ENCODE data around the gene PGLYRP1.

PGLYRP1 gene

GRCh38 chr19:45973553-45974338 is 49.1 kb downstream of the PGLYRP1 start, which contains the start of gene NOVA2:
Gene NOVA2 (minus strand): TSS chr19:45973865. CDS start chr19:45973351, 514 bp downstream.
- Histone ChIP-seq H3K36me3 (ENCODE audit: insufficient read depth, insufficient read length, low read length) (no peaks in the 10 kb centered on the region), H3K4me3 (ENCODE audit: insufficient read length, low read depth) (peak within 1 kb of the TSS; percentile 46), H3K9ac (ENCODE audit: insufficient read length, low read depth) (no peak within 1 kb of the TSS), H3K27me3 (ENCODE audit: insufficient read depth, insufficient read length) (peaks cover 13% of the 10 kb centered on the region), H3K9me3 (ENCODE audit: insufficient read depth, low read length) (no peaks in the 10 kb centered on the region), H3K4me1 (ENCODE audit: insufficient read depth, insufficient read length) (peaks cover 7% of the 10 kb centered on the region)
- no peak for TF ChIP-seq SUZ12 (IDR thresholded peaks at IDR 0.05; ENCODE audit: extremely low read depth, insufficient read depth, insufficient read length)
- DNase-seq (ENCODE audit: low read depth, low spot score): peak; percentile 71

GRCh38 chr19:45972947-45973540 is 49.8 kb downstream of the PGLYRP1 start:
- Histone ChIP-seq H3K9ac (ENCODE audit: insufficient read length, low read depth) (no peak overlapping the region), H3K4me1 (ENCODE audit: insufficient read depth, insufficient read length) (peaks cover 7% of the 10 kb centered on the region), H3K27me3 (ENCODE audit: insufficient read depth, insufficient read length) (peaks cover 13% of the 10 kb centered on the region), H3K36me3 (ENCODE audit: insufficient read depth, insufficient read length, low read length) (no peaks in the 10 kb centered on the region), H3K9me3 (ENCODE audit: insufficient read depth, low read length) (no peaks in the 10 kb centered on the region), H3K4me3 (ENCODE audit: insufficient read length, low read depth) (no peak overlapping the region)
- DNase-seq (ENCODE audit: low read depth, low spot score): no peak
- TF ChIP-seq ZNF274 (IDR thresholded peaks at IDR 0.05; ENCODE audit: low read depth, low read length) (no peak), YY1 (IDR thresholded peaks at IDR 0.05; ENCODE audit: insufficient read depth, insufficient read length) (no peak), SUZ12 (IDR thresholded peaks at IDR 0.05; ENCODE audit: extremely low read depth, insufficient read depth, insufficient read length) (no peak)

- Histone ChIP-seq H3K9me3 (ENCODE audit: insufficient read depth, low read length) (no peaks in the 10 kb centered on the region), H3K4me3 (ENCODE audit: insufficient read length, low read depth) (no peak overlapping the region), H3K36me3 (ENCODE audit: insufficient read depth, insufficient read length, low read length) (no peaks in the 10 kb centered on the region), H3K4me1 (ENCODE audit: insufficient read depth, insufficient read length) (peaks cover 7% of the 10 kb centered on the region), H3K9ac (ENCODE audit: insufficient read length, low read depth) (no peak overlapping the region), H3K27me3 (ENCODE audit: insufficient read depth, insufficient read length) (peaks cover 13% of the 10 kb centered on the region)
- TF ChIP-seq SUZ12 (IDR thresholded peaks at IDR 0.05; ENCODE audit: extremely low read depth, insufficient read depth, insufficient read length) (no peak), YY1 (IDR thresholded peaks at IDR 0.05; ENCODE audit: insufficient read depth, insufficient read length) (no peak), ZNF274 (IDR thresholded peaks at IDR 0.05; ENCODE audit: low read depth, low read length) (no peak)
- DNase-seq (ENCODE audit: low read depth, low spot score): no peak
These were observed 50.5 kb downstream of the PGLYRP1 start for GRCh38 chr19:45972081-45972946.

- Histone ChIP-seq H3K36me3 (ENCODE audit: insufficient read depth, insufficient read length, low read length) (no peaks in the 10 kb centered on the region), H3K27me3 (ENCODE audit: insufficient read depth, insufficient read length) (peaks cover 13% of the 10 kb centered on the region), H3K4me1 (ENCODE audit: insufficient read depth, insufficient read length) (peaks cover 9% of the 10 kb centered on the region), H3K4me3 (ENCODE audit: insufficient read length, low read depth) (no peak overlapping the region), H3K9ac (ENCODE audit: insufficient read length, low read depth) (no peak overlapping the region), H3K9me3 (ENCODE audit: insufficient read depth, low read length) (no peaks in the 10 kb centered on the region)
- DNase-seq (ENCODE audit: low read depth, low spot score): no peak
- no peak for TF ChIP-seq ZNF274 (IDR thresholded peaks at IDR 0.05; ENCODE audit: low read depth, low read length)
- no peak for TF ChIP-seq SUZ12 (IDR thresholded peaks at IDR 0.05; ENCODE audit: extremely low read depth, insufficient read depth, insufficient read length)
- no peak for TF ChIP-seq YY1 (IDR thresholded peaks at IDR 0.05; ENCODE audit: insufficient read depth, insufficient read length)
These were observed 51.5 kb downstream of the PGLYRP1 start for GRCh38 chr19:45971260-45971902.

GRCh38 chr19:45969676-45970075 is 53.2 kb downstream of the PGLYRP1 start:
- Histone ChIP-seq H3K9ac (ENCODE audit: insufficient read length, low read depth) (no peak overlapping the region), H3K4me1 (ENCODE audit: insufficient read depth, insufficient read length) (peaks cover 3% of the 10 kb centered on the region), H3K27me3 (ENCODE audit: insufficient read depth, insufficient read length) (peaks cover 13% of the 10 kb centered on the region), H3K4me3 (ENCODE audit: insufficient read length, low read depth) (no peak overlapping the region), H3K9me3 (ENCODE audit: insufficient read depth, low read length) (no peaks in the 10 kb centered on the region), H3K36me3 (ENCODE audit: insufficient read depth, insufficient read length, low read length) (no peaks in the 10 kb centered on the region)
- TF ChIP-seq SUZ12 (IDR thresholded peaks at IDR 0.05; ENCODE audit: extremely low read depth, insufficient read depth, insufficient read length) (no peak), YY1 (IDR thresholded peaks at IDR 0.05; ENCODE audit: insufficient read depth, insufficient read length) (no peak), ZNF274 (IDR thresholded peaks at IDR 0.05; ENCODE audit: low read depth, low read length) (no peak)
- no peak for DNase-seq (ENCODE audit: low read depth, low spot score)
